ENCODE data around the gene CD38. TPM values are rescaled to one million over a fixed set of nuclear protein-coding genes. Genes with fewer than 3 reads are reported as not detected.

The CD38 gene
- total RNA-seq, 6 experiments from 2014 or later = 0.74 to 8.4 (median 3.3) TPM

DNA sequence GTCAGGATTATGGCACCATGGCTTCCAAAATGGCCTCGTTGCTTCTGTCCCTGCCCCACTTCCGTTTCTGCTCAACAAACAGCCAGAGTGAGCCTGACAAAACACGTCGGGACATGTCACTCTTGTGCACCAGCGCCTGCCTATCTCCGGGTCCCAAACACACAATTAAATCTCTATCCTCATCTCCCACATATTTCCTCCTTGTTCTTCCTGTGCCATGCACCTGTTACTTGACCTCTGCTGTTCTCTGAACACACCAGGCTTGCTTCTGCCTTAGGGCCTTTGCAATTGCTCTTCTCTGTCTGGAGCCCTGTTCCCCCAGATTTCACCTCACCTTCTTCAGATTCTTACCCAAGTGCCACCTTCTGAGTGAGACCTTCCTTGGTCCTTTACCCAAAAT, 12.7 kb upstream of the CD38 start:
- TF ChIP-seq, protein P1, sequence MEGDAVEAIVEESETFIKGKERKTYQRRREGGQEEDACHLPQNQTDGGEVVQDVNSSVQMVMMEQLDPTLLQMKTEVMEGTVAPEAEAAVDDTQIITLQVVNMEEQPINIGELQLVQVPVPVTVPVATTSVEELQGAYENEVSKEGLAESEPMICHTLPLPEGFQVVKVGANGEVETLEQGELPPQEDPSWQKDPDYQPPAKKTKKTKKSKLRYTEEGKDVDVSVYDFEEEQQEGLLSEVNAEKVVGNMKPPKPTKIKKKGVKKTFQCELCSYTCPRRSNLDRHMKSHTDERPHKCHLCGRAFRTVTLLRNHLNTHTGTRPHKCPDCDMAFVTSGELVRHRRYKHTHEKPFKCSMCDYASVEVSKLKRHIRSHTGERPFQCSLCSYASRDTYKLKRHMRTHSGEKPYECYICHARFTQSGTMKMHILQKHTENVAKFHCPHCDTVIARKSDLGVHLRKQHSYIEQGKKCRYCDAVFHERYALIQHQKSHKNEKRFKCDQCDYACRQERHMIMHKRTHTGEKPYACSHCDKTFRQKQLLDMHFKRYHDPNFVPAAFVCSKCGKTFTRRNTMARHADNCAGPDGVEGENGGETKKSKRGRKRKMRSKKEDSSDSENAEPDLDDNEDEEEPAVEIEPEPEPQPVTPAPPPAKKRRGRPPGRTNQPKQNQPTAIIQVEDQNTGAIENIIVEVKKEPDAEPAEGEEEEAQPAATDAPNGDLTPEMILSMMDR (IDR thresholded peaks at IDR 0.05) = no peak
- no peak for TF ChIP-seq POLR2A (IDR thresholded peaks at IDR 0.05)

DNA sequence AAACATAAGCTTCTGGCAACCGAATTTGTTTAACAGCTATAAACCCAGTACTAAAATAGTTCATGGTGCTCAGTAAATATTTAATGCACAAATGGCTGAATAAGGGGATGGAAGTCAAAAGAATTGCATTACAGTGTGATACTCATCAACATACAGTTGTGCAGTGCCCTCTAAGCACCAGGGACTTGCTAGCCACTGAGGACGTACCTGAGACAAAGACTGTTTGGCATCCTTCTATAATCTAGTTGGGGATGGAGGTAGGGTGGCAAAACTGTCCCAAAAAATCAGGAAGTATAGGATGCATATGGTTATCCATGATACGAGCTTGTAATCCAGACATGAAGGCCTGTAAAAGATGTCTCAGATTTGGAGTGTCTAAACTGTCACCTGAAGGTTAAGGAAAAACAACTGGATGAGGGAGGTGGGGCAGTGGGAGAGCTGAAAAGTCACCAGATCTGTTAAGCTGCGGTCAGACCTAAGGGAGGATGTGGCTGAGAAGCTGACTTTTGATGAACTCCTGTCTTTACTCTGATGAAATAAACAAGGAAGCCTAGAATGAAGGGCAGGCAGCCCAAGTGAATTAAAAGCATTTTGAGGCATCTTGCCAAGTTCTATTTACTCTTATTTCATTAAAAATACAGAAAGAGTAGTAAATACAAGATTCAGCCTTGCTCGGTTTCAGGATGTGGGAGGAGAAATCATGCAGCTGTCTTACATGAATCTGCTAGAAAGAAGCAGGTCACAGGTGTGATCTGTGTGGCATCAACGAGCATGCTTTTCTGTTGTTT, 12.0 kb upstream of the CD38 start:
- DNase-seq (no peak), ATAC-seq (peak; percentile 23 to 45 (median 38))
- intact Hi-C loops (cut with DNase I) = no loop called here
- Histone ChIP-seq H3K27me3 (no peaks in the 10 kb centered on the region), H3K9me3 (no peaks in the 10 kb centered on the region), H3K27ac (no peak overlapping the region), H3K36me3 (no peaks in the 10 kb centered on the region), H3K4me1 (no peaks in the 10 kb centered on the region), H3K4me3 (no peak overlapping the region)
- 38% methylated on average over 6 of the region's 6 CpGs for whole genome bisulfite sequencing (ENCODE audit: insufficient coverage, low coverage, low lambda C conversion rate, missing lambda C conversion rate)
- TF ChIP-seq, protein P1 (IDR thresholded peaks at IDR 0.05) = no peak
- TF ChIP-seq POLR2A (IDR thresholded peaks at IDR 0.05) = no peak

More for the DNA sequence above, 12.7 kb upstream of the CD38 start:
- Histone ChIP-seq H3K27me3 (no peaks in the 10 kb centered on the region), H3K36me3 (no peaks in the 10 kb centered on the region), H3K4me3 (no peak overlapping the region), H3K4me1 (no peaks in the 10 kb centered on the region), H3K27ac (no peak overlapping the region), H3K9me3 (no peaks in the 10 kb centered on the region)
- intact Hi-C loops (cut with DNase I) = no loop called here
- WGBS (ENCODE audit: insufficient coverage, low coverage, low lambda C conversion rate, missing lambda C conversion rate) = 69% methylated on average over 6 of the region's 6 CpGs
- DNase-seq (no peak), ATAC-seq (no peak)

DNA sequence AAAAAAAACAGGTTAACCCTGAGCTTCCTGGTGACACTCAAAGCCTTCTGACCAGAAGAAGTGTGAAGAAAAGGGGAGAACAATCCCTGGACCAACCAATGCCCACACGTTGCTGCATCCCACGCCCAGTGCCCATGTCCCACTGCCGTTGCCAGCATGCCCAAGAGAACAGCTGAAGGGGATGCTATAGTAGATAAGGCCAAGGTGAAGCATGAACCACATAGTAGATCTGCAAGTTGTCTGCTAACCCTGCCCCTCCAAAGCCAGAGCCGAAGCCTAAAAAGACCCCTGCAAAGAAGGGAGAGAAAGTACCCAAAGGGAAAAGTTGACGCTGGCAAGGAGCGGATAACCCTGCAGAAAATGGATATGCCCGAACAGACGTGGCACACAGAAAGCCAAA, 11.3 kb upstream of the CD38 start:
- DNase-seq = no peak
- no peaks in the 10 kb centered on the region for H3K27me3 ChIP-seq
- intact Hi-C loops (cut with DNase I) = no loop called here
- no peak for TF ChIP-seq POLR2A (IDR thresholded peaks at IDR 0.05)
- TF ChIP-seq, protein P1 (IDR thresholded peaks at IDR 0.05) = no peak
- no peak overlapping the region for H3K4me3 ChIP-seq
- H3K4me1 ChIP-seq = no peaks in the 10 kb centered on the region
- no peak overlapping the region for H3K27ac ChIP-seq
- WGBS (ENCODE audit: insufficient coverage, low coverage, low lambda C conversion rate, missing lambda C conversion rate) = 77% methylated on average over 8 of the region's 8 CpGs
- H3K9me3 ChIP-seq = no peaks in the 10 kb centered on the region
- H3K36me3 ChIP-seq = no peaks in the 10 kb centered on the region
- no peak for ATAC-seq

DNA sequence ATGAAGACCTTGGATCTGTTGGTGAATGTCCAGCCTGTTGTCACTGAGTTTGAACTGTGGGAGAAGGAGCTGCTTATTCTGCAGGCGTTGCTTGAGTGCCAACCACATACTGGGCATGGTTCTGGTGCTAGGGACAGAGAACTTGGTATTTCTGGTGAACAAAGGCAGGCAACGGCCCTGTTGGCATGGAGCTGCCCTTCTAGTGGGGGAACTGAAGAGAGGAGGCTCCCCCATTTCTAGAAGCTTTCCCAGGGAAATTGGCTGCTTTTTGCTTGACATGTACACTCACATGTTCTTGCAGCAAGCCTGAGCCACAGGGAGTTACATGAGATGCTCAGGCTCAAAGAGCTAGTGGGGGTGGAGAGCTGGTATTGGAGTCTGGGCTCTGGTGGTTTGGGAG, 8.9 kb upstream of the CD38 start:
- no peak for ATAC-seq
- intact Hi-C loops (cut with DNase I) = no loop called here
- Histone ChIP-seq H3K4me1 (no peaks in the 10 kb centered on the region), H3K4me3 (no peak overlapping the region), H3K27ac (no peak overlapping the region), H3K9me3 (no peaks in the 10 kb centered on the region), H3K27me3 (no peaks in the 10 kb centered on the region), H3K36me3 (no peaks in the 10 kb centered on the region)
- no peak for TF ChIP-seq POLR2A (IDR thresholded peaks at IDR 0.05)
- TF ChIP-seq, protein P1 (IDR thresholded peaks at IDR 0.05) = no peak
- no peak for DNase-seq
- WGBS (ENCODE audit: insufficient coverage, low coverage, low lambda C conversion rate, missing lambda C conversion rate) = 100% methylated on average over 1 of the region's 2 CpGs
